Measurements from ENCODE around the gene SP5. TPM values are rescaled to one million over a fixed set of nuclear protein-coding genes. Genes with fewer than 3 reads are reported as not detected.

The SP5 gene
- total RNA-seq, 1 donor from 2014 or later = not detected

DNA sequence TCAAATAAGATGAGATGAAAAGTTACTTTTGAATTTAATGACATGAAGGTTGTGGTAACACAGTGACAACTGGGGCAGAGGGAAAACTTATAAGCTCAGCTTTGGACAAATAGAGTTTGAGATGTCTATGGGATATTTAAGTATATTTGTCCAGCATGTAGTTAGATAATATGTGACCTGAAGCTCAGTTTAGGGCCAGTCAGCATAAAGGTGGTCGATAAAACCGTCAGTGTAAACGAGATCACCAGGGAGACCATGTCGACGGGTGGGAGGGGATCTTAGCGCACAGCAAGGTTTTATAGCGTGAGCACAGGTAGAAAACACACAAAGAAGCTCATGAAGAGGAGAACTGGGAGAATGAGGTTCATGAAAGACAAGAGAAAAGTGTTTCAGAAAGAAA, 47.6 kb downstream of the SP5 start:
- no peak for DNase-seq (ENCODE audit: low read depth)
- TF ChIP-seq, protein P1, sequence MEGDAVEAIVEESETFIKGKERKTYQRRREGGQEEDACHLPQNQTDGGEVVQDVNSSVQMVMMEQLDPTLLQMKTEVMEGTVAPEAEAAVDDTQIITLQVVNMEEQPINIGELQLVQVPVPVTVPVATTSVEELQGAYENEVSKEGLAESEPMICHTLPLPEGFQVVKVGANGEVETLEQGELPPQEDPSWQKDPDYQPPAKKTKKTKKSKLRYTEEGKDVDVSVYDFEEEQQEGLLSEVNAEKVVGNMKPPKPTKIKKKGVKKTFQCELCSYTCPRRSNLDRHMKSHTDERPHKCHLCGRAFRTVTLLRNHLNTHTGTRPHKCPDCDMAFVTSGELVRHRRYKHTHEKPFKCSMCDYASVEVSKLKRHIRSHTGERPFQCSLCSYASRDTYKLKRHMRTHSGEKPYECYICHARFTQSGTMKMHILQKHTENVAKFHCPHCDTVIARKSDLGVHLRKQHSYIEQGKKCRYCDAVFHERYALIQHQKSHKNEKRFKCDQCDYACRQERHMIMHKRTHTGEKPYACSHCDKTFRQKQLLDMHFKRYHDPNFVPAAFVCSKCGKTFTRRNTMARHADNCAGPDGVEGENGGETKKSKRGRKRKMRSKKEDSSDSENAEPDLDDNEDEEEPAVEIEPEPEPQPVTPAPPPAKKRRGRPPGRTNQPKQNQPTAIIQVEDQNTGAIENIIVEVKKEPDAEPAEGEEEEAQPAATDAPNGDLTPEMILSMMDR (IDR thresholded peaks at IDR 0.05; ENCODE audit: insufficient read depth, low read length, severe bottlenecking) = no peak
- FAIRE-seq = no peak
- H3K36me3 ChIP-seq (ENCODE audit: control insufficient read depth, insufficient read depth, low read length) = no peaks in the 10 kb centered on the region
- H3K4me3 ChIP-seq (ENCODE audit: low read depth, low read length) = no peak overlapping the region
- no peaks in the 10 kb centered on the region for H3K27me3 ChIP-seq (ENCODE audit: control insufficient read depth, insufficient read depth, low read length)

DNA sequence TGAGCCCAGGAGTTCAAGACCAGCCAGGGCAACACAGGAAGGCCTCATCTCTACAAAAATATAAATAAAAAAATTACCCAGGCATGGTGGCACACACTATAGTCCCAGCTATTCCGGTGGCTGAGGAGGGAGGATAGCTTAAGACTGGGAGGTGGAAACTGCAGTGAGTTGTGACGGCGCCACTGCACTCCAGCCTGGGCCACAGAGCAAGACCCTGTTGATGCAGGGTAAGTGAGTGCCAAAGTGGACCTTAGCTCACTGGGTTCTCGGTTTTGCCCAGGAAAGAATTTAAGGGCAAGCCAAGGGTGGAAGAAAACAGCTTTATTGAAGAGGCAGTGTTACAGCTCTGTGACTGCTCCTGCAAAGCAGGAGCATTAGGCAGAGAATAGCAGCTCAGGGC, 48.1 kb downstream of the SP5 start:
- DNase-seq (ENCODE audit: low read depth) (no peak), FAIRE-seq (no peak)
- Histone ChIP-seq H3K36me3 (ENCODE audit: control insufficient read depth, insufficient read depth, low read length) (no peaks in the 10 kb centered on the region), H3K27me3 (ENCODE audit: control insufficient read depth, insufficient read depth, low read length) (no peaks in the 10 kb centered on the region), H3K4me3 (ENCODE audit: low read depth, low read length) (no peak overlapping the region)
- TF ChIP-seq, protein P1 (IDR thresholded peaks at IDR 0.05; ENCODE audit: insufficient read depth, low read length, severe bottlenecking) = no peak

DNA sequence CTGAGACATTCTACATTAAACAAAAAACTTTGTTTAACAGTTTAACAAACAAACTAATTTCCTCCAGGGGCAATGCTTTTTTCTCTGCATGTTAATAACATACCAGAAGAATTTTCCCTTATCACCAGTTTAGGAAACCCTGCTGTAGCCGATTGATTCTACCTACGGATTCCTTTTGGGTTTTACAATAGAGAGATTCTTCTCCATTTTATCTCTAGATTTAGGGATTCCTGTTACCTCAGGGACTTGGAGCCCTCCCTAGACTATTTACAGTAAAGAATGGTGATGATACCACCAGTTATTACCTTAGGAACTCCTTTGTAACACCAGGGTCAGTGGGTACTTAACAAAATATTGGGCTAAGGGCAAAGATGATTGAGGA, 49.7 kb downstream of the SP5 start:
- H3K4me3 ChIP-seq (ENCODE audit: low read depth, low read length) = no peak overlapping the region
- DNase-seq (ENCODE audit: low read depth) = no peak
- H3K36me3 ChIP-seq (ENCODE audit: control insufficient read depth, insufficient read depth, low read length) = no peaks in the 10 kb centered on the region
- FAIRE-seq = no peak
- TF ChIP-seq, protein P1 (IDR thresholded peaks at IDR 0.05; ENCODE audit: insufficient read depth, low read length, severe bottlenecking) = no peak
- no peaks in the 10 kb centered on the region for H3K27me3 ChIP-seq (ENCODE audit: control insufficient read depth, insufficient read depth, low read length)

DNA sequence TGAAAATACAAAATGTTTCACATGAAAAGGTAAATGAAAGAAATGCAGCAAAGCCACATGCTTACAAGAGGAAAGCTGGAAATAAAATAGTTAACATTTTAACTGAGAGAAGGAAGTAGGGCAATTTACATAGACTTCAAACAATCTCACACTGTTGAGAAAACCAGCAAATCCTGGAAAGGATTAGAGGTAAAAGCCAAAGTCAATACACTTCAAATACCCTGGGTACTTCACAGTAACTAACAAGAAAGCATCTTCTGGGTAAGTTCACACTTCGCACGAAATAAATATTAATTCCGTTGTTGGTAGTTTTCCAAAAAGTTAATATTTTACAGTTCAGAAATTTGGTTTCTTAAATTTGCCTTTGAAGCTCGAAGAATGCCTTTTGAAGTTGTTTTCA, 51.6 kb downstream of the SP5 start:
- Histone ChIP-seq H3K27me3 (ENCODE audit: control insufficient read depth, insufficient read depth, low read length) (peaks cover 2% of the 10 kb centered on the region), H3K4me3 (ENCODE audit: low read depth, low read length) (no peak overlapping the region), H3K36me3 (ENCODE audit: control insufficient read depth, insufficient read depth, low read length) (no peaks in the 10 kb centered on the region)
- TF ChIP-seq, protein P1 (IDR thresholded peaks at IDR 0.05; ENCODE audit: insufficient read depth, low read length, severe bottlenecking) = no peak
- no peak for FAIRE-seq
- no peak for DNase-seq (ENCODE audit: low read depth)

Other genes with a start within 250 kb of the SP5 start
- 4.7 and 7.7 TPM in 2 replicates for gene ERICH2, start 55.0 kb downstream of the SP5 start, total RNA-seq
- gene GAD1, start 101.5 kb downstream of the SP5 start, total RNA-seq = 1.3 and 1.7 TPM in 2 replicates
- gene GORASP2, start 213.9 kb downstream of the SP5 start, total RNA-seq = 30.1 and 34.2 TPM in 2 replicates

Data from bronchial epithelial cell (primary cell).